ENCODE measurements around the gene FLYWCH2. TPM values are rescaled to one million over a fixed set of nuclear protein-coding genes. Genes with fewer than 3 reads are reported as not detected.

FLYWCH2 gene
- total RNA-seq, 1 experiment from 2014 or later = 33.7 TPM

DNA sequence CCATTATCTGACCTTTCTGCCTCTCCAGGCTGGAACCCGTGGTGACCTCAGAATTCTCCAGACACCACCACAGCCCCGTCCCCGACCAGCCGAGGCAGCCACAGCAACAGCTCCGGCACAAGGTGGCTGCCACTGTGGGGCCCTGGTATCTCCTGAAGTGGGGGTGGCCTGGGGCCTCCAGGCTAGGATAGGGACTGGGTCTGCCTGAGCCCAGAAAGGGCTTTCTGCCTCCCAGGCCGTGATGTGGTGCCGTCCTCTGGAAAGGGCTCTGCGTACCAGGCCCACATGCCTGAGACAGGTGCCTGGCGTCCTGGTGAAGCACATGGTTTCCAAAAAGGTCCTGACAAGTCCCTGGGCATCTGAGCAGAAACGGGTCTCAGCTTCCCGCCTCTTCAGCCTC, 45.8 kb downstream of the FLYWCH2 start:
- H3K4me1 ChIP-seq (ENCODE audit: control insufficient read depth in 1 of 2, insufficient read depth in 2 of 2, low read length in 2 of 2) = peaks cover 0 to 11% of the 10 kb centered on the region in 2 experiments; a peak in 3 of 4 replicates
- TF ChIP-seq EZH2phosphoT487 (IDR thresholded peaks at IDR 0.05; ENCODE audit: borderline replicate concordance) = no peak
- TF ChIP-seq ZFX (IDR thresholded peaks at IDR 0.05) = no peak
- no peak for TF ChIP-seq CBX3 (IDR thresholded peaks at IDR 0.05; ENCODE audit: low read depth)
- no peak for TF ChIP-seq RAD21 (IDR thresholded peaks at IDR 0.05; ENCODE audit: low read depth)
- TF ChIP-seq SIN3A (IDR thresholded peaks at IDR 0.05; ENCODE audit: low read depth) = no peak
- no peak for TF ChIP-seq SRF (IDR thresholded peaks at IDR 0.05; ENCODE audit: low read depth)
- TF ChIP-seq EZH2 (IDR thresholded peaks at IDR 0.05) = no peak
- TF ChIP-seq, protein P1, sequence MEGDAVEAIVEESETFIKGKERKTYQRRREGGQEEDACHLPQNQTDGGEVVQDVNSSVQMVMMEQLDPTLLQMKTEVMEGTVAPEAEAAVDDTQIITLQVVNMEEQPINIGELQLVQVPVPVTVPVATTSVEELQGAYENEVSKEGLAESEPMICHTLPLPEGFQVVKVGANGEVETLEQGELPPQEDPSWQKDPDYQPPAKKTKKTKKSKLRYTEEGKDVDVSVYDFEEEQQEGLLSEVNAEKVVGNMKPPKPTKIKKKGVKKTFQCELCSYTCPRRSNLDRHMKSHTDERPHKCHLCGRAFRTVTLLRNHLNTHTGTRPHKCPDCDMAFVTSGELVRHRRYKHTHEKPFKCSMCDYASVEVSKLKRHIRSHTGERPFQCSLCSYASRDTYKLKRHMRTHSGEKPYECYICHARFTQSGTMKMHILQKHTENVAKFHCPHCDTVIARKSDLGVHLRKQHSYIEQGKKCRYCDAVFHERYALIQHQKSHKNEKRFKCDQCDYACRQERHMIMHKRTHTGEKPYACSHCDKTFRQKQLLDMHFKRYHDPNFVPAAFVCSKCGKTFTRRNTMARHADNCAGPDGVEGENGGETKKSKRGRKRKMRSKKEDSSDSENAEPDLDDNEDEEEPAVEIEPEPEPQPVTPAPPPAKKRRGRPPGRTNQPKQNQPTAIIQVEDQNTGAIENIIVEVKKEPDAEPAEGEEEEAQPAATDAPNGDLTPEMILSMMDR (IDR thresholded peaks at IDR 0.05 in 2 of 3, conservative IDR thresholded peaks at IDR 0.05 in 1 of 3; ENCODE audit: borderline replicate concordance in 1 of 3, insufficient read depth in 1 of 3, low read depth in 2 of 3, low read length in 2 of 3) = no peak
- TF ChIP-seq FOSL1 (IDR thresholded peaks at IDR 0.05; ENCODE audit: low read depth) = no peak
- no peak for TF ChIP-seq SP1 (IDR thresholded peaks at IDR 0.05; ENCODE audit: low read depth)
- H4K20me1 ChIP-seq (ENCODE audit: insufficient read depth) = no peaks in the 10 kb centered on the region
- H3K4me2 ChIP-seq (ENCODE audit: low read length) = no peak overlapping the region
- DNase-seq (ENCODE audit: low read depth, low spot score) (no peak), ATAC-seq (no peak)
- no peaks in the 10 kb centered on the region for H3K9me2 ChIP-seq (ENCODE audit: insufficient read depth)
- POLR2A ChIA-PET = no interaction called here
- peaks cover 8% of the 10 kb centered on the region; the same call in 1 of the 2 replicates for H3K79me2 ChIP-seq (ENCODE audit: insufficient read depth, low read length)
- CTCF ChIA-PET = no interaction called here
- H3K9ac ChIP-seq (ENCODE audit: low read length) = no peak overlapping the region
- H3K27me3 ChIP-seq (ENCODE audit: insufficient read depth, low read length) = no peaks in the 10 kb centered on the region
- no peak overlapping the region for H3K4me3 ChIP-seq (replicated peaks in 1 of 2; ENCODE audit: low read depth in 1 of 2, low read length in 2 of 2)
- intact Hi-C loops (cut with micrococcal nuclease) = no loop called here
- no peaks in the 10 kb centered on the region for H3K9me3 ChIP-seq (ENCODE audit: control insufficient read depth in 1 of 2, insufficient read depth in 1 of 2, low read depth in 1 of 2, low read length in 2 of 2)
- H3K27ac ChIP-seq (ENCODE audit: low read depth, low read length) = no peak overlapping the region
- no peak overlapping the region for H2AFZ ChIP-seq (ENCODE audit: low read depth, low read length, poor library complexity, severe bottlenecking)
- H3K36me3 ChIP-seq (ENCODE audit: control insufficient read depth in 1 of 2, insufficient read depth in 2 of 2, low read length in 2 of 2) = no peaks in the 10 kb centered on the region
- RAD21 ChIA-PET (ENCODE audit: low non-redundant PET in 1 of 2, low total read pairs in 2 of 2, uncharacterized antibody in 2 of 2, unreplicated experiment in 2 of 2) = no interaction called here
- BruUV-seq (replicated peaks) = no TSS peak

DNA sequence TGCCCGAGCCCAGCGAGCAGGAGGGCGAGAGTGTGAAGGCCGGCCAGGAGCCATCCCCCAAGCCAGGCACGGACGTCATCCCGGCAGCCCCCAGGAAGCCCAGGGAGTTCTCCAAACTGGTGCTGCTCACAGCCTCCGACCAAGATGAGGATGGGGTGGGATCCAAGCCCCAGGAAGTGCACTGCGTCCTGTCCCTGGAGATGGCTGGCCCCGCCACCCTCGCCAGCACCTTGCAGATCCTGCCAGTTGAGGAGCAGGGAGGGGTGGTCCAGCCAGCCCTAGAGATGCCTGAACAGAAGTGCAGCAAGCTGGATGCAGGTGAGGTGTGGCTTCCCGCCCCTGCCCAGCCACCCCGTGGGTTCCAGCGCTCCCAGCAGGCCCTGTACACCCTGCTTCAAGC, 46.7 kb downstream of the FLYWCH2 start:
- no peak overlapping the region for H2AFZ ChIP-seq (ENCODE audit: low read depth, low read length, poor library complexity, severe bottlenecking)
- peaks cover 0 to 11% of the 10 kb centered on the region in 2 experiments; a peak in 3 of 4 replicates for H3K4me1 ChIP-seq (ENCODE audit: control insufficient read depth in 1 of 2, insufficient read depth in 2 of 2, low read length in 2 of 2)
- H3K4me3 ChIP-seq (replicated peaks in 1 of 2; ENCODE audit: low read depth in 1 of 2, low read length in 2 of 2) = no peak overlapping the region
- ChIA-PET CTCF (no interaction called here), POLR2A (no interaction called here), RAD21 (ENCODE audit: low non-redundant PET in 1 of 2, low total read pairs in 2 of 2, uncharacterized antibody in 2 of 2, unreplicated experiment in 2 of 2) (no interaction called here)
- H3K9ac ChIP-seq (ENCODE audit: low read length) = no peak overlapping the region
- peaks cover 8% of the 10 kb centered on the region; the same call in 1 of the 2 replicates for H3K79me2 ChIP-seq (ENCODE audit: insufficient read depth, low read length)
- BruUV-seq (replicated peaks) = no TSS peak
- H3K9me3 ChIP-seq (ENCODE audit: control insufficient read depth in 1 of 2, insufficient read depth in 1 of 2, low read depth in 1 of 2, low read length in 2 of 2) = no peaks in the 10 kb centered on the region
- no peak for DNase-seq (ENCODE audit: low read depth, low spot score)
- H3K27ac ChIP-seq (ENCODE audit: low read depth, low read length) = no peak overlapping the region
- H4K20me1 ChIP-seq (ENCODE audit: insufficient read depth) = no peaks in the 10 kb centered on the region
- no peaks in the 10 kb centered on the region for H3K27me3 ChIP-seq (ENCODE audit: insufficient read depth, low read length)
- no peaks in the 10 kb centered on the region for H3K36me3 ChIP-seq (ENCODE audit: control insufficient read depth in 1 of 2, insufficient read depth in 2 of 2, low read length in 2 of 2)
- no peak for ATAC-seq
- H3K9me2 ChIP-seq (ENCODE audit: insufficient read depth) = no peaks in the 10 kb centered on the region
- intact Hi-C loops (cut with micrococcal nuclease) = no loop called here
- no peak overlapping the region for H3K4me2 ChIP-seq (ENCODE audit: low read length)
- TF ChIP-seq, protein P2, sequence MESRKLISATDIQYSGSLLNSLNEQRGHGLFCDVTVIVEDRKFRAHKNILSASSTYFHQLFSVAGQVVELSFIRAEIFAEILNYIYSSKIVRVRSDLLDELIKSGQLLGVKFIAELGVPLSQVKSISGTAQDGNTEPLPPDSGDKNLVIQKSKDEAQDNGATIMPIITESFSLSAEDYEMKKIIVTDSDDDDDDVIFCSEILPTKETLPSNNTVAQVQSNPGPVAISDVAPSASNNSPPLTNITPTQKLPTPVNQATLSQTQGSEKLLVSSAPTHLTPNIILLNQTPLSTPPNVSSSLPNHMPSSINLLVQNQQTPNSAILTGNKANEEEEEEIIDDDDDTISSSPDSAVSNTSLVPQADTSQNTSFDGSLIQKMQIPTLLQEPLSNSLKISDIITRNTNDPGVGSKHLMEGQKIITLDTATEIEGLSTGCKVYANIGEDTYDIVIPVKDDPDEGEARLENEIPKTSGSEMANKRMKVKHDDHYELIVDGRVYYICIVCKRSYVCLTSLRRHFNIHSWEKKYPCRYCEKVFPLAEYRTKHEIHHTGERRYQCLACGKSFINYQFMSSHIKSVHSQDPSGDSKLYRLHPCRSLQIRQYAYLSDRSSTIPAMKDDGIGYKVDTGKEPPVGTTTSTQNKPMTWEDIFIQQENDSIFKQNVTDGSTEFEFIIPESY (IDR thresholded peaks at IDR 0.05; ENCODE audit: extremely low read depth, insufficient replicate concordance, low read length) = no peak
- TF ChIP-seq, protein P3, sequence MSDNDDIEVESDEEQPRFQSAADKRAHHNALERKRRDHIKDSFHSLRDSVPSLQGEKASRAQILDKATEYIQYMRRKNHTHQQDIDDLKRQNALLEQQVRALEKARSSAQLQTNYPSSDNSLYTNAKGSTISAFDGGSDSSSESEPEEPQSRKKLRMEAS (IDR thresholded peaks at IDR 0.05) = no peak
- TF ChIP-seq, protein P4, sequence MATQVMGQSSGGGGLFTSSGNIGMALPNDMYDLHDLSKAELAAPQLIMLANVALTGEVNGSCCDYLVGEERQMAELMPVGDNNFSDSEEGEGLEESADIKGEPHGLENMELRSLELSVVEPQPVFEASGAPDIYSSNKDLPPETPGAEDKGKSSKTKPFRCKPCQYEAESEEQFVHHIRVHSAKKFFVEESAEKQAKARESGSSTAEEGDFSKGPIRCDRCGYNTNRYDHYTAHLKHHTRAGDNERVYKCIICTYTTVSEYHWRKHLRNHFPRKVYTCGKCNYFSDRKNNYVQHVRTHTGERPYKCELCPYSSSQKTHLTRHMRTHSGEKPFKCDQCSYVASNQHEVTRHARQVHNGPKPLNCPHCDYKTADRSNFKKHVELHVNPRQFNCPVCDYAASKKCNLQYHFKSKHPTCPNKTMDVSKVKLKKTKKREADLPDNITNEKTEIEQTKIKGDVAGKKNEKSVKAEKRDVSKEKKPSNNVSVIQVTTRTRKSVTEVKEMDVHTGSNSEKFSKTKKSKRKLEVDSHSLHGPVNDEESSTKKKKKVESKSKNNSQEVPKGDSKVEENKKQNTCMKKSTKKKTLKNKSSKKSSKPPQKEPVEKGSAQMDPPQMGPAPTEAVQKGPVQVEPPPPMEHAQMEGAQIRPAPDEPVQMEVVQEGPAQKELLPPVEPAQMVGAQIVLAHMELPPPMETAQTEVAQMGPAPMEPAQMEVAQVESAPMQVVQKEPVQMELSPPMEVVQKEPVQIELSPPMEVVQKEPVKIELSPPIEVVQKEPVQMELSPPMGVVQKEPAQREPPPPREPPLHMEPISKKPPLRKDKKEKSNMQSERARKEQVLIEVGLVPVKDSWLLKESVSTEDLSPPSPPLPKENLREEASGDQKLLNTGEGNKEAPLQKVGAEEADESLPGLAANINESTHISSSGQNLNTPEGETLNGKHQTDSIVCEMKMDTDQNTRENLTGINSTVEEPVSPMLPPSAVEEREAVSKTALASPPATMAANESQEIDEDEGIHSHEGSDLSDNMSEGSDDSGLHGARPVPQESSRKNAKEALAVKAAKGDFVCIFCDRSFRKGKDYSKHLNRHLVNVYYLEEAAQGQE (IDR thresholded peaks at IDR 0.05; ENCODE audit: low read depth) = no peak
- no peak for TF ChIP-seq SP1 (IDR thresholded peaks at IDR 0.05; ENCODE audit: low read depth)
- TF ChIP-seq CEBPB (IDR thresholded peaks at IDR 0.05; ENCODE audit: low read depth) = no peak
- TF ChIP-seq JUND (IDR thresholded peaks at IDR 0.05) = no peak
